H7 (cell line): ENCODE results near the gene ST6GAL2. TPM values are rescaled to one million over a fixed set of nuclear protein-coding genes. Genes with fewer than 3 reads are reported as not detected.

Source experiments
- DNase-seq: peaks from one replicate; pipeline ENCODE4 v3.0.0; 2012
- H3K27me3 ChIP-seq: 2 replicates; pipeline ENCODE4 v1.6.0; 2011; ENCODE audit warnings: mild to moderate bottlenecking, low read length; ENCODE audit not compliant: control insufficient read depth, insufficient read depth
- H3K36me3 ChIP-seq: replicated peaks from 2 replicates; pipeline ENCODE4 v1.5.1; 2011; ENCODE audit warnings: low read length; ENCODE audit not compliant: control insufficient read depth, insufficient read depth
- H3K4me3 ChIP-seq: 2 replicates; pipeline ENCODE4 v1.5.1; 2011; ENCODE audit warnings: low read depth, mild to moderate bottlenecking, control low read depth, low read length, moderate library complexity; ENCODE audit not compliant: insufficient read depth
- total RNA-seq: library from RNA; depleted of rRNA; stranded (reverse); fragments of >200 nt; shearing (Covaris generic); gene quantifications from 2 replicates; pipeline ENCODE4 v1.2.3, GENCODE V29; 2014

ST6GAL2 gene
- total RNA-seq, 1 experiment from 2014 or later, result 13.1 TPM

- H3K4me3 ChIP-seq, result no peak overlapping the region
- H3K36me3 ChIP-seq, result no peaks in the 10 kb centered on the region
- H3K27me3 ChIP-seq, result no peaks in the 10 kb centered on the region
- DNase-seq, result no peak
These were observed 36.7 kb downstream of the ST6GAL2 start for GRCh38 chr2:106849253-106849652.

GRCh38 chr2:106847366-106847765 lies 38.6 kb downstream of the ST6GAL2 start:
- Histone ChIP-seq H3K36me3 (no peaks in the 10 kb centered on the region), H3K4me3 (no peak overlapping the region), H3K27me3 (no peaks in the 10 kb centered on the region)
- no peak for DNase-seq

GRCh38 chr2:106845716-106846115 lies 40.3 kb downstream of the ST6GAL2 start:
- no peaks in the 10 kb centered on the region for H3K36me3 ChIP-seq
- H3K4me3 ChIP-seq, result no peak overlapping the region
- no peak for DNase-seq
- H3K27me3 ChIP-seq, result no peaks in the 10 kb centered on the region

- H3K36me3 ChIP-seq, result no peaks in the 10 kb centered on the region
- no peak for DNase-seq
- H3K27me3 ChIP-seq, result no peaks in the 10 kb centered on the region
- H3K4me3 ChIP-seq, result no peak overlapping the region
These were observed 42.1 kb downstream of the ST6GAL2 start for GRCh38 chr2:106843910-106844250.

- peak; percentile 27 for DNase-seq
- H3K4me3 ChIP-seq, result no peak overlapping the region
- H3K36me3 ChIP-seq, result no peaks in the 10 kb centered on the region
- H3K27me3 ChIP-seq, result no peaks in the 10 kb centered on the region
These were observed 42.7 kb downstream of the ST6GAL2 start for GRCh38 chr2:106843001-106843909.

GRCh38 chr2:106841886-106842645 lies 43.9 kb downstream of the ST6GAL2 start:
- no peak for DNase-seq
- Histone ChIP-seq H3K36me3 (no peaks in the 10 kb centered on the region), H3K27me3 (no peaks in the 10 kb centered on the region), H3K4me3 (no peak overlapping the region)

GRCh38 chr2:106840818-106841217 lies 45.1 kb downstream of the ST6GAL2 start:
- no peaks in the 10 kb centered on the region for H3K36me3 ChIP-seq
- H3K27me3 ChIP-seq, result no peaks in the 10 kb centered on the region
- H3K4me3 ChIP-seq, result no peak overlapping the region
- no peak for DNase-seq

- DNase-seq, result peak; percentile 89
- Histone ChIP-seq H3K4me3 (no peak overlapping the region), H3K36me3 (no peaks in the 10 kb centered on the region), H3K27me3 (no peaks in the 10 kb centered on the region)
These were observed 45.9 kb downstream of the ST6GAL2 start for GRCh38 chr2:106839849-106840595.

GRCh38 chr2:106833256-106833655 lies 52.7 kb downstream of the ST6GAL2 start:
- DNase-seq, result no peak
- no peaks in the 10 kb centered on the region for H3K27me3 ChIP-seq
- H3K36me3 ChIP-seq, result no peaks in the 10 kb centered on the region
- H3K4me3 ChIP-seq, result no peak overlapping the region

- no peaks in the 10 kb centered on the region for H3K36me3 ChIP-seq
- H3K4me3 ChIP-seq, result no peak overlapping the region
- H3K27me3 ChIP-seq, result no peaks in the 10 kb centered on the region
- no peak for DNase-seq
These were observed 54.0 kb downstream of the ST6GAL2 start for GRCh38 chr2:106831816-106832569.

- Histone ChIP-seq H3K36me3 (no peaks in the 10 kb centered on the region; the same call in 1 of the 2 replicates), H3K27me3 (no peaks in the 10 kb centered on the region), H3K4me3 (no peak overlapping the region)
- no peak for DNase-seq
These were observed 54.7 kb downstream of the ST6GAL2 start for GRCh38 chr2:106831241-106831640.

- Histone ChIP-seq H3K36me3 (no peaks in the 10 kb centered on the region; the same call in 1 of the 2 replicates), H3K27me3 (no peaks in the 10 kb centered on the region), H3K4me3 (no peak overlapping the region)
- DNase-seq, result no peak
These were observed 55.8 kb downstream of the ST6GAL2 start for GRCh38 chr2:106830191-106830590.

GRCh38 chr2:106828119-106828518 lies 57.8 kb downstream of the ST6GAL2 start:
- no peaks in the 10 kb centered on the region for H3K27me3 ChIP-seq
- H3K36me3 ChIP-seq, result no peaks in the 10 kb centered on the region; the same call in 1 of the 2 replicates
- no peak for DNase-seq
- H3K4me3 ChIP-seq, result no peak overlapping the region

- DNase-seq, result no peak
- H3K27me3 ChIP-seq, result no peaks in the 10 kb centered on the region
- no peak overlapping the region for H3K4me3 ChIP-seq
- no peaks in the 10 kb centered on the region; the same call in 1 of the 2 replicates for H3K36me3 ChIP-seq
These were observed 58.8 kb downstream of the ST6GAL2 start for GRCh38 chr2:106827158-106827557.
